CD4-positive, alpha-beta T cell treated with Interleukin-4 for 1 hour (primary cell): ENCODE data around the gene TAS2R1.

Experiments used
- DNase-seq, 2 donors: peaks; one replicate each; pipeline ENCODE4 v3.0.0-alpha.2; 2020 to 2022

Gene TAS2R1

DNA sequence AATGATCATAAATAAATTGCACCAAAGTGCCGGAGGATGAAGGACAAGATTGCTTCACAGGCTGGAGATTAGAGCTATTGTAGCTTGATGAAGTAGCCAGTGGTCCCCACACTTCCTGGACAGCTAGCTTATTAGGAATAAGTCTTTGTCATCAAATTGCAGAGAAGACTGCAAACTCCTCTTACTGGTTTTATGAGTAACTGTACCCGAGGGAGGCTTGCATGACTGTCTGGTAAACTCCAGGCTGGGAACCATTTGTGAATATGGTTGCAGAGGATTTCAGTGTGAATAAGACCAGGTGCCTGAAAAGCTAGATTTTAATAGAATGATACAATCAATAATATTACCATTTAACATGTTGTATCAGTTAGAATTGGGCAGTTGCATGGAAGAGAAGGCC lies 47.7 kb downstream of the TAS2R1 start:
- DNase-seq = no peak
